SH-SY5Y (cell line): ENCODE results near the gene TRAPPC5.

Experiments used
- GATA2 ChIP-seq: IDR thresholded peaks from 2 replicates; pipeline ENCODE4 v1.6.1; 2011; ENCODE audit warnings: mild to moderate bottlenecking, low read depth, low read length
- GATA3 ChIP-seq: IDR thresholded peaks from 2 replicates; pipeline ENCODE4 v1.6.1; 2011; ENCODE audit warnings: low read depth, mild to moderate bottlenecking, low read length, moderate library complexity

- TF ChIP-seq GATA2 (no peak), GATA3 (no peak)
These were observed 39.0 kb upstream of the TRAPPC5 start for GRCh38 chr19:7641290-7642276.
